GM12891 (cell line): ENCODE results near the gene C1QC.

ENCODE experiments used
- PAX5 ChIP-seq: IDR thresholded peaks from 2 replicates; pipeline ENCODE4 v1.6.1; 2011; ENCODE audit warnings: low read length, moderate library complexity, mild to moderate bottlenecking; ENCODE audit not compliant: insufficient read depth, severe bottlenecking
- POLR2A ChIP-seq: IDR thresholded peaks from 2 replicates; pipeline ENCODE4 v1.6.1; 2011; ENCODE audit warnings: low read depth, low read length, control low read depth
- POLR2AphosphoS5 ChIP-seq: IDR thresholded peaks from 2 replicates; pipeline ENCODE4 v1.6.1; 2011; ENCODE audit warnings: low read depth, low read length, control low read depth
- POU2F2 ChIP-seq: IDR thresholded peaks from 2 replicates; pipeline ENCODE4 v1.6.1; 2011; ENCODE audit warnings: low read depth, mild to moderate bottlenecking, control low read depth, low read length, moderate library complexity
- SPI1 ChIP-seq: IDR thresholded peaks from 2 replicates; pipeline ENCODE4 v1.6.1; 2011; ENCODE audit warnings: low read depth, low read length, control low read depth
- TAF1 ChIP-seq: IDR thresholded peaks from 2 replicates; pipeline ENCODE4 v1.6.1; 2011; ENCODE audit warnings: low read depth, low read length, control low read depth

- TF ChIP-seq TAF1: no peak
- TF ChIP-seq POLR2AphosphoS5: no peak
- TF ChIP-seq POLR2A: no peak
- no peak for TF ChIP-seq SPI1
- TF ChIP-seq PAX5: no peak
- no peak for TF ChIP-seq POU2F2
Measured at GRCh38 chr1:22601610-22602009, 41.8 kb upstream of the C1QC start.
